AG04450 (cell line): Measurements from ENCODE around the gene STYX. TPM values are rescaled to one million over a fixed set of nuclear protein-coding genes. Genes with fewer than 3 reads are reported as not detected.

ENCODE experiments used
- CTCF ChIA-PET: fragments of 300-600, 350-600 bp; formaldehyde crosslinking; extraction: SDS; loops from one replicate; lab custom pipeline; 2022; ENCODE audit warnings: antibody characterized with exemption, inconsistent platforms; lab: Charles Lee
- POLR2A ChIA-PET: fragments of 350-600 bp; formaldehyde crosslinking; extraction: SDS; loops from one replicate; lab custom pipeline; 2021; ENCODE audit warnings: antibody characterized with exemption, inconsistent platforms; lab: Yijun Ruan, JAX
- DNase-seq: peaks from one replicate; pipeline ENCODE4 v3.0.0-alpha.2; 2011; ENCODE audit warnings: low read depth, low spot score
- H3K27ac ChIP-seq: one replicate; pipeline ENCODE4 v1.5.1; 2012; ENCODE audit warnings: low read depth, low read length, control low read depth
- H3K27me3 ChIP-seq: one replicate; pipeline ENCODE4 v1.6.0; 2012; ENCODE audit warnings: low read length; ENCODE audit not compliant: control insufficient read depth, insufficient read depth
- H3K4me3 ChIP-seq: 2 replicates; pipeline ENCODE4 v1.5.1; 2011; ENCODE audit warnings: mild to moderate bottlenecking, low read depth, low read length, control low read depth
- H3K9me3 ChIP-seq: 2 replicates; pipeline ENCODE4 v1.5.1; 2012; ENCODE audit warnings: low read length; ENCODE audit not compliant: control insufficient read depth, insufficient read depth
- CTCF ChIP-seq: IDR thresholded peaks from 2 replicates; pipeline ENCODE4 v1.5.1; 2011; ENCODE audit warnings: low read depth, low read length, control low read depth, inconsistent platforms
- polyA plus RNA-seq: library from polyadenylated mRNA; depleted of rRNA; stranded (reverse); fragments of >200 nt; gene quantifications from 2 replicates; pipeline ENCODE4 v1.2.3, GENCODE V29; 2011

Gene STYX
- polyA plus RNA-seq, 1 experiment: 13.1 TPM

- Histone ChIP-seq H3K9me3 (no peaks in the 10 kb centered on the region; the same call in 1 of the 2 replicates), H3K27me3 (no peaks in the 10 kb centered on the region), H3K4me3 (peak overlapping the region; percentile 90; the same call in 1 of the 2 replicates), H3K27ac (no peak overlapping the region)
- TF ChIP-seq CTCF: no peak
- POLR2A ChIA-PET: interaction anchor here (1.2 kb wide), 1 partner anchor 11 kb away, joined by 9 read pairs; the partner anchor contains the start of gene ERO1A
- no peak for DNase-seq
- CTCF ChIA-PET: no interaction called here
Measured at GRCh38 chr14:52706286-52706685, 23.7 kb upstream of the STYX start.

- POLR2A ChIA-PET: interaction anchor here (0.6 to 0.7 kb wide), 2 partner anchors 23 to 1635 kb away, joined by 3 to 6 read pairs; partner anchors contain the start of gene STYX
- CTCF ChIA-PET: no interaction called here
Measured at GRCh38 chr14:52706724-52707706, 23.0 kb upstream of the STYX start, which contains the start of gene PSMC6. Gene PSMC6 (plus strand): TSS chr14:52707200. CDS start chr14:52707220, 20 bp downstream.

GRCh38 chr14:52711666-52712065 is 18.3 kb upstream of the STYX start:
- CTCF ChIA-PET: interaction anchor here (1.7 kb wide), 1 partner anchor 11 kb away, joined by 4 read pairs; no protein-coding TSS in a partner anchor
- POLR2A ChIA-PET: interaction anchor here (0.8 kb wide), 1 partner anchor 16 kb away, joined by 3 read pairs; the partner anchor contains the start of gene ERO1A
- no peak for DNase-seq
- Histone ChIP-seq H3K27ac (no peak overlapping the region), H3K4me3 (no peak overlapping the region), H3K27me3 (no peaks in the 10 kb centered on the region), H3K9me3 (no peaks in the 10 kb centered on the region; the same call in 1 of the 2 replicates)
- TF ChIP-seq CTCF: no peak

More at GRCh38 chr14:52706724-52707706, 23.0 kb upstream of the STYX start, which contains the start of gene PSMC6:
- no peak for TF ChIP-seq CTCF
- DNase-seq: peak; percentile 42
- peak within 1 kb of the TSS; percentile 90 for H3K4me3 ChIP-seq
- no peaks in the 10 kb centered on the region; the same call in 1 of the 2 replicates for H3K9me3 ChIP-seq
- H3K27ac ChIP-seq: peak within 1 kb of the TSS; percentile 73
- no peaks in the 10 kb centered on the region for H3K27me3 ChIP-seq

GRCh38 chr14:52716155-52716554 is 13.8 kb upstream of the STYX start:
- no peaks in the 10 kb centered on the region for H3K27me3 ChIP-seq
- no peaks in the 10 kb centered on the region for H3K9me3 ChIP-seq
- no peak overlapping the region for H3K4me3 ChIP-seq
- H3K27ac ChIP-seq: no peak overlapping the region
- ChIA-PET POLR2A (no interaction called here), CTCF (no interaction called here)
- TF ChIP-seq CTCF: no peak
- no peak for DNase-seq
